Lung (tissue), 12 donors: ENCODE measurements around the gene MAP3K15. TPM values are rescaled to one million over a fixed set of nuclear protein-coding genes. Genes with fewer than 3 reads are reported as not detected.

Experiments used
- ATAC-seq: fragments of 200-7000 bp; cut with Tn5 transposase; one replicate; pipeline ENCODE4 v1.9.1; 2020; ENCODE audit warnings: moderate number of reproducible peaks; ENCODE audit not compliant: insufficient read depth, low FRiP score
- DNase-seq, 3 donors: peaks; one replicate each; pipeline ENCODE4 v3.0.0-alpha.2; 2013 to 2017
- H3K27ac ChIP-seq, 2 donors: one replicate each; pipeline ENCODE4 v1.5.1; 2013; ENCODE audit warnings: mild to moderate bottlenecking in 2 of 2, moderate library complexity in 2 of 2, control low read depth in 1 of 2, inconsistent platforms in 1 of 2, low read depth in 1 of 2, low read length in 1 of 2
- H3K27me3 ChIP-seq, 3 donors: one replicate each; pipeline ENCODE4 v1.5.1; 2013; ENCODE audit warnings: low read length in 2 of 3; ENCODE audit not compliant: control insufficient read depth in 3 of 3, insufficient read depth in 3 of 3
- H3K36me3 ChIP-seq, 4 donors: one replicate each; pipeline ENCODE4 v1.5.1; 2013; ENCODE audit warnings: low read length in 4 of 4, mild to moderate bottlenecking in 1 of 4, moderate library complexity in 1 of 4; ENCODE audit not compliant: control insufficient read depth in 4 of 4, insufficient read depth in 4 of 4
- H3K4me1 ChIP-seq, 5 donors: one replicate each; pipeline ENCODE4 v1.5.1; 2013; ENCODE audit warnings: low read length in 5 of 5, mild to moderate bottlenecking in 2 of 5, moderate library complexity in 1 of 5; ENCODE audit not compliant: control insufficient read depth in 5 of 5, insufficient read depth in 5 of 5
- H3K4me3 ChIP-seq: one replicate; pipeline ENCODE4 v1.5.1; 2013; ENCODE audit warnings: mild to moderate bottlenecking, control low read depth, moderate library complexity
- H3K9ac ChIP-seq, 2 donors: one replicate each; pipeline ENCODE4 v1.5.1; 2013; ENCODE audit warnings: low read length in 2 of 2, control low read depth in 1 of 2; ENCODE audit not compliant: insufficient read depth in 1 of 2
- H3K9me3 ChIP-seq, 4 donors: one replicate each; pipeline ENCODE4 v1.5.1; 2013; ENCODE audit warnings: low read length in 3 of 4, mild to moderate bottlenecking in 1 of 4, moderate library complexity in 1 of 4; ENCODE audit not compliant: control insufficient read depth in 4 of 4, insufficient read depth in 3 of 4
- WGBS, 2 donors: extraction: QIAGEN DNeasy Blood & Tissue Kit; methylation state at CpG; one replicate each; pipeline ENCODE4 v1.1.7; 2013; 5-methylcytosine and 5-hydroxymethylcytosine counted together
- polyA plus RNA-seq, 2 donors: library from polyadenylated mRNA; stranded (reverse); fragments of 200-250 nt; gene quantifications; one replicate each; pipeline ENCODE4 v1.2.1, GENCODE V29; 2013
- total RNA-seq, 2 donors: library from RNA; depleted of rRNA in 1 of 2; stranded (reverse); fragments of >200 nt in 1 of 2; gene quantifications; one replicate each; pipeline ENCODE4 v1.2.1, GENCODE V29; 2014 to 2021
- TF ChIP-seq, protein P1 (sequence below): IDR thresholded peaks from 2 replicates; pipeline ENCODE4 v1.5.1; 2012; ENCODE audit warnings: mild to moderate bottlenecking; ENCODE audit errors: control extremely low read depth, extremely low read depth
- donor health status: control.
- donor health status: control.
- donor health status: Bipolar disorder and iron deficiency.
- donor health status: healthy.
- donor health status: DM: yes; HTN: yes; CAD: no.

Gene MAP3K15
- total and polyA plus RNA-seq, 4 donors = 0.16 to 2.1 (median 0.40) TPM

- Histone ChIP-seq H3K9me3 (no peaks in the 10 kb centered on the region), H3K4me1 (peaks cover 0 to 2% (median 0%) of the 10 kb centered on the region in 5 donors), H3K36me3 (no peaks in the 10 kb centered on the region), H3K4me3 (no peak overlapping the region), H3K27me3 (peaks cover 0 to 24% (median 7%) of the 10 kb centered on the region in 3 donors), H3K27ac (no peak overlapping the region), H3K9ac (no peak overlapping the region)
- 72 to 83% methylated on average over 10 of the region's 10 CpGs for WGBS, 2 donors
- DNase-seq (no peak), ATAC-seq (no peak)
- TF ChIP-seq, protein P1, sequence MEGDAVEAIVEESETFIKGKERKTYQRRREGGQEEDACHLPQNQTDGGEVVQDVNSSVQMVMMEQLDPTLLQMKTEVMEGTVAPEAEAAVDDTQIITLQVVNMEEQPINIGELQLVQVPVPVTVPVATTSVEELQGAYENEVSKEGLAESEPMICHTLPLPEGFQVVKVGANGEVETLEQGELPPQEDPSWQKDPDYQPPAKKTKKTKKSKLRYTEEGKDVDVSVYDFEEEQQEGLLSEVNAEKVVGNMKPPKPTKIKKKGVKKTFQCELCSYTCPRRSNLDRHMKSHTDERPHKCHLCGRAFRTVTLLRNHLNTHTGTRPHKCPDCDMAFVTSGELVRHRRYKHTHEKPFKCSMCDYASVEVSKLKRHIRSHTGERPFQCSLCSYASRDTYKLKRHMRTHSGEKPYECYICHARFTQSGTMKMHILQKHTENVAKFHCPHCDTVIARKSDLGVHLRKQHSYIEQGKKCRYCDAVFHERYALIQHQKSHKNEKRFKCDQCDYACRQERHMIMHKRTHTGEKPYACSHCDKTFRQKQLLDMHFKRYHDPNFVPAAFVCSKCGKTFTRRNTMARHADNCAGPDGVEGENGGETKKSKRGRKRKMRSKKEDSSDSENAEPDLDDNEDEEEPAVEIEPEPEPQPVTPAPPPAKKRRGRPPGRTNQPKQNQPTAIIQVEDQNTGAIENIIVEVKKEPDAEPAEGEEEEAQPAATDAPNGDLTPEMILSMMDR = no peak
Measured at GRCh38 chrX:19563327-19563726, 48.0 kb upstream of the MAP3K15 start.

DNA sequence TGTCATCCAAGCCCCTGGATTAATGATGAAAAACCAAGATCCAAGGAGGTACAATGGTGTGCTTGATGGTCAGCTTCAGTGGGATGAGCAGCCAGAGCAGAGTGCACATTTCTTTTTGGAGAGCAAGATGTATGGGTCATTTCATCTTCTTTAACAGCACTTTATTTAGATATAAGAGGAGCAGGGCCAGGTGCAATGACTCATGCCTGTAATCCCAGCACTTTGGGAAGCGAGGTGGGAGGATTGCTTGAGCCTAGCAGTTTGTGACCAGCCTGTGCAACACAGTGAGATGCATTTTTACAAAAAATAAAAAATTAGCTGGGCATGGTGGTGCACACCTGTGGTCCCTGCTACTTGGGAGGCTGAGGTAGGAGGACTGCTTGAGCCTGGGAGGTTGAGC lies 45.3 kb upstream of the MAP3K15 start:
- H3K27me3 ChIP-seq = peaks cover 0 to 22% (median 2%) of the 10 kb centered on the region in 3 donors
- DNase-seq = no peak
- H3K27ac ChIP-seq = no peak overlapping the region
- peaks cover 0 to 2% (median 0%) of the 10 kb centered on the region in 5 donors for H3K4me1 ChIP-seq
- H3K4me3 ChIP-seq = no peak overlapping the region
- H3K9ac ChIP-seq = no peak overlapping the region
- H3K9me3 ChIP-seq = no peaks in the 10 kb centered on the region
- 53 to 100% methylated on average over 1 of the region's 1 CpG for WGBS, 2 donors
- TF ChIP-seq, protein P1 = no peak
- no peak for ATAC-seq
- H3K36me3 ChIP-seq = no peaks in the 10 kb centered on the region

GRCh38 chrX:19557822-19558221 lies 42.5 kb upstream of the MAP3K15 start:
- Histone ChIP-seq H3K27me3 (peaks cover 0 to 16% (median 2%) of the 10 kb centered on the region in 3 donors), H3K4me3 (no peak overlapping the region), H3K9ac (no peak overlapping the region), H3K4me1 (no peaks in the 10 kb centered on the region), H3K27ac (no peak overlapping the region), H3K9me3 (no peaks in the 10 kb centered on the region), H3K36me3 (no peaks in the 10 kb centered on the region)
- ATAC-seq (no peak), DNase-seq (no peak)
- WGBS, 2 donors = 68 to 95% methylated on average over 2 of the region's 2 CpGs
- TF ChIP-seq, protein P1 = no peak

- Histone ChIP-seq H3K9ac (no peak overlapping the region), H3K4me3 (no peak overlapping the region), H3K4me1 (no peaks in the 10 kb centered on the region), H3K9me3 (no peaks in the 10 kb centered on the region), H3K27ac (no peak overlapping the region), H3K27me3 (peaks cover 2 to 17% (median 4%) of the 10 kb centered on the region in 3 donors), H3K36me3 (no peaks in the 10 kb centered on the region)
- WGBS, 2 donors = 82 to 94% methylated on average over 4 of the region's 4 CpGs
- ATAC-seq (no peak), DNase-seq (no peak)
- TF ChIP-seq, protein P1 = no peak
Measured at GRCh38 chrX:19556202-19556601, 40.9 kb upstream of the MAP3K15 start.
